ENCODE data around the gene NMS. TPM values are rescaled to one million over a fixed set of nuclear protein-coding genes. Genes with fewer than 3 reads are reported as not detected.

The NMS gene
- total RNA-seq, 3 donors from 2014 or later, result not detected

- H3K4me1 ChIP-seq, result no peaks in the 10 kb centered on the region
- TF ChIP-seq POLR2AphosphoS5 (IDR thresholded peaks at IDR 0.05) (no peak), POLR2A (IDR thresholded peaks at IDR 0.05) (no peak)
- TF ChIP-seq, protein P1, sequence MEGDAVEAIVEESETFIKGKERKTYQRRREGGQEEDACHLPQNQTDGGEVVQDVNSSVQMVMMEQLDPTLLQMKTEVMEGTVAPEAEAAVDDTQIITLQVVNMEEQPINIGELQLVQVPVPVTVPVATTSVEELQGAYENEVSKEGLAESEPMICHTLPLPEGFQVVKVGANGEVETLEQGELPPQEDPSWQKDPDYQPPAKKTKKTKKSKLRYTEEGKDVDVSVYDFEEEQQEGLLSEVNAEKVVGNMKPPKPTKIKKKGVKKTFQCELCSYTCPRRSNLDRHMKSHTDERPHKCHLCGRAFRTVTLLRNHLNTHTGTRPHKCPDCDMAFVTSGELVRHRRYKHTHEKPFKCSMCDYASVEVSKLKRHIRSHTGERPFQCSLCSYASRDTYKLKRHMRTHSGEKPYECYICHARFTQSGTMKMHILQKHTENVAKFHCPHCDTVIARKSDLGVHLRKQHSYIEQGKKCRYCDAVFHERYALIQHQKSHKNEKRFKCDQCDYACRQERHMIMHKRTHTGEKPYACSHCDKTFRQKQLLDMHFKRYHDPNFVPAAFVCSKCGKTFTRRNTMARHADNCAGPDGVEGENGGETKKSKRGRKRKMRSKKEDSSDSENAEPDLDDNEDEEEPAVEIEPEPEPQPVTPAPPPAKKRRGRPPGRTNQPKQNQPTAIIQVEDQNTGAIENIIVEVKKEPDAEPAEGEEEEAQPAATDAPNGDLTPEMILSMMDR (IDR thresholded peaks at IDR 0.05), result no peak
- intact Hi-C loops (cut with DNase I; ENCODE audit: low total_unique reads), result no loop called here
- peaks cover 0 to 4% of the 10 kb centered on the region in 2 donors for H3K27me3 ChIP-seq
- no peaks in the 10 kb centered on the region for H3K36me3 ChIP-seq
- H3K9me3 ChIP-seq, result no peaks in the 10 kb centered on the region
- no peak overlapping the region for H3K4me3 ChIP-seq
- no peak for DNase-seq (ENCODE audit: low spot score in 2 of 2)
- H3K27ac ChIP-seq, result no peak overlapping the region
Observed at GRCh38 chr2:100482741-100483140, 12.5 kb downstream of the NMS start.

- no peaks in the 10 kb centered on the region for H3K9me3 ChIP-seq
- no peak overlapping the region for H3K4me3 ChIP-seq
- H3K36me3 ChIP-seq, result no peaks in the 10 kb centered on the region
- no peak for DNase-seq (ENCODE audit: low spot score in 2 of 2)
- intact Hi-C loops (cut with DNase I; ENCODE audit: low total_unique reads), result no loop called here
- no peak overlapping the region for H3K27ac ChIP-seq
- H3K27me3 ChIP-seq, result peaks cover 0 to 4% of the 10 kb centered on the region in 2 donors
- TF ChIP-seq, protein P1 (IDR thresholded peaks at IDR 0.05), result no peak
- TF ChIP-seq POLR2A (IDR thresholded peaks at IDR 0.05) (no peak), POLR2AphosphoS5 (IDR thresholded peaks at IDR 0.05) (no peak)
- H3K4me1 ChIP-seq, result no peaks in the 10 kb centered on the region
Observed at GRCh38 chr2:100483895-100484294, 13.6 kb downstream of the NMS start.

DNA sequence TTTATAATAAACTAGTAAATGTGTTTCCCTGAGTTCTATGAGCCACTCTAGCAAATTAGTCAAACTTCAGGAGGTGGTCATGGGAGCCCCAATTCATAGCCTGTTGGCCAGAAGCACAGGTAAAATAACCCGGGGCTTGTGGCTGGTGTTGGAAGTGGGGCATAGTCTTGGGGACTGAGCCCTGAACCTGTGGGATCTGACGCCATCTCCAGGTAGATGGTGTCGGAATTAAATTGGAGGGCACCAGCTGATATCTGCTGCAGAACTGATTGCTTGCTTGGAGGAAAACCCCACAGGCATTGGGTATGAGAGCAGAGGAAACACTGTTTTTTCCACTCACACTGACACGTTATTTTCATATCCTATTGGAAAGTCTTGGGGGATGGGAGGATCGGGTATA, 14.1 kb downstream of the NMS start:
- DNase-seq (ENCODE audit: low spot score in 2 of 2), result no peak
- Histone ChIP-seq H3K4me3 (no peak overlapping the region), H3K27ac (no peak overlapping the region), H3K36me3 (no peaks in the 10 kb centered on the region), H3K9me3 (no peaks in the 10 kb centered on the region), H3K27me3 (no peaks in the 10 kb centered on the region), H3K4me1 (no peaks in the 10 kb centered on the region)
- no peak for TF ChIP-seq POLR2A (IDR thresholded peaks at IDR 0.05)
- TF ChIP-seq, protein P1 (IDR thresholded peaks at IDR 0.05), result no peak
- TF ChIP-seq POLR2AphosphoS5 (IDR thresholded peaks at IDR 0.05), result no peak
- intact Hi-C loops (cut with DNase I; ENCODE audit: low total_unique reads), result no loop called here

DNA sequence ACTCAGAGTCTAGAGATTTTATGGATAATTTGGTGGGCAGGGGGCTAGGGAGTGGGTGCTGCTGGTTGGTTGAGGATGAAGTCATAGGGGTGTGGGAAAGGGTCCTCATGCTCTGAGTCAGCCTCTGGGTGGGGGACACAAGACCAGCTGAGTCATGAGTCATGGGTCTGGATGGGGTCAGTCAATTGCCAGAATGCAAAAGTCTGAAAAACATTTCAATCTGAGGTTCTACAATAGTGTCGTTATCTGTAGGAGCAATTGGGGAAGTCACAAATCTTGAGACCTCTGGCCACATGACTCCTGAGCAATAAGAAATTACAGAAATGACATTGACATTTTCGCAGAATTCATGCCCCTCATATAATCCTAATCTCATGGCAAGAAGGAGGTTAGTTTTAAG, 15.1 kb downstream of the NMS start:
- H3K36me3 ChIP-seq, result no peaks in the 10 kb centered on the region
- DNase-seq (ENCODE audit: low spot score in 2 of 2), result no peak
- no peak overlapping the region for H3K4me3 ChIP-seq
- intact Hi-C loops (cut with DNase I; ENCODE audit: low total_unique reads), result no loop called here
- no peaks in the 10 kb centered on the region for H3K27me3 ChIP-seq
- H3K9me3 ChIP-seq, result no peaks in the 10 kb centered on the region
- no peaks in the 10 kb centered on the region for H3K4me1 ChIP-seq
- H3K27ac ChIP-seq, result no peak overlapping the region
- TF ChIP-seq, protein P1 (IDR thresholded peaks at IDR 0.05), result no peak
- no peak for TF ChIP-seq POLR2A (IDR thresholded peaks at IDR 0.05)

- no peak overlapping the region for H3K27ac ChIP-seq
- intact Hi-C loops (cut with DNase I; ENCODE audit: low total_unique reads), result no loop called here
- H3K36me3 ChIP-seq, result no peaks in the 10 kb centered on the region
- no peak overlapping the region for H3K4me3 ChIP-seq
- no peaks in the 10 kb centered on the region for H3K27me3 ChIP-seq
- TF ChIP-seq POLR2A (IDR thresholded peaks at IDR 0.05) (no peak), POLR2AphosphoS5 (IDR thresholded peaks at IDR 0.05) (no peak)
- TF ChIP-seq, protein P1 (IDR thresholded peaks at IDR 0.05), result no peak
- no peak for DNase-seq (ENCODE audit: low spot score in 2 of 2)
- H3K4me1 ChIP-seq, result no peaks in the 10 kb centered on the region
- no peaks in the 10 kb centered on the region for H3K9me3 ChIP-seq
Observed at GRCh38 chr2:100494712-100495111, 24.4 kb downstream of the NMS start.

Measured in breast epithelium (tissue), 4 donors.